Inflammatory macrophage (primary cell): ENCODE data around the gene PAOX.

Source experiments
- DNase-seq, 2 donors: peaks; one replicate each; pipeline ENCODE4 v3.0.0-alpha.2; 2020 to 2022

PAOX gene

GRCh38 chr10:133440633-133441285, 61.7 kb downstream of the PAOX start:
- no peak for DNase-seq
